ENCODE results near the gene NPLOC4. TPM values are rescaled to one million over a fixed set of nuclear protein-coding genes. Genes with fewer than 3 reads are reported as not detected.

NPLOC4 gene
- total and polyA plus RNA-seq, 9 of the 15 experiments (the other 6 are each of a cell fraction or from before 2014, with no cell fraction given), result 1.5 to 116 (median 64.5) TPM

- TF ChIP-seq SFPQ (IDR thresholded peaks at IDR 0.05; ENCODE audit: low read depth, low read length), result no peak
- peak in 1 of 2 experiments; percentile 41; a peak in 1 of 4 replicates for TF ChIP-seq FOXK2 (conservative IDR thresholded peaks at IDR 0.05 in 1 of 2, IDR thresholded peaks at IDR 0.05 in 1 of 2; ENCODE audit: low read depth in 2 of 2)
- TF ChIP-seq ARID3A (IDR thresholded peaks at IDR 0.05; ENCODE audit: borderline replicate concordance, low read depth, low read length), result no peak
- TF ChIP-seq ILF3 (IDR thresholded peaks at IDR 0.05; ENCODE audit: borderline replicate concordance), result no peak
- no peak for TF ChIP-seq ZNF184 (CRISPR knock-in tag; IDR thresholded peaks at IDR 0.05)
- no peak for TF ChIP-seq ARHGAP35 (IDR thresholded peaks at IDR 0.05; ENCODE audit: partially characterized antibody)
- no peak for TF ChIP-seq ZNF398 (CRISPR knock-in tag; IDR thresholded peaks at IDR 0.05)
- peak; percentile 98 for TF ChIP-seq POLR2G (IDR thresholded peaks at IDR 0.05; ENCODE audit: low read depth, low read length)
Observed at GRCh38 chr17:81666342-81667191, 29.7 kb upstream of the NPLOC4 start, which contains the start of the genes CCDC137 and OXLD1 (continued).

All from K562 (cell line).